HG03565 (cell line): ENCODE measurements around the gene PODXL.

Experiments used
- ATAC-seq: cut with Tn5 transposase; IDR thresholded peaks from one replicate; pipeline ENCODE4 v1.9.1; 2021; ENCODE audit warnings: mild to moderate bottlenecking, moderate library complexity; ENCODE audit not compliant: unreplicated experiment

The PODXL gene

GRCh38 chr7:131455546-131455945, 100.9 kb downstream of the PODXL start:
- ATAC-seq, result no peak

GRCh38 chr7:131455001-131455400, 101.4 kb downstream of the PODXL start:
- ATAC-seq, result no peak

- ATAC-seq, result no peak
Measured at GRCh38 chr7:131454498-131454897, 101.9 kb downstream of the PODXL start.
